ENCODE data around the gene DPYD.

Gene DPYD

DNA sequence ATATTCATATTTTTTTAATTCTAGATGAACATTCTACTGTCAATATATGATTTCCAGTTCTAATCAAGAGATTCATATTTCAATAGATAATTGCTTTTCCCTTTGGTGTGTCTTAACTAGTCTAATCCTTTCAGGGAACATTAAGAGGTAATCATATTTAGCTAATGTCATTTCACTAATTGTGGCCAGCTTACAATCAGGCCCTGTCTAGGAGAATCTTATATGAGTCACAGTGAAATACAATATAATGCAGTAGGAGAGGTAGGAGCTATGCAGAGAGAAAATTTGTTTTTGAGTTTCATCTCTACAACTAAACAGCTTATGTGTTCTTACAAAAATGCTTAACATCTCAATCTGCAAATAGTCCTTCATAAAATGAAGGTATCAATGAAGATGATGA, 85.9 kb downstream of the DPYD start:
- DNase-seq = no peak

DNA sequence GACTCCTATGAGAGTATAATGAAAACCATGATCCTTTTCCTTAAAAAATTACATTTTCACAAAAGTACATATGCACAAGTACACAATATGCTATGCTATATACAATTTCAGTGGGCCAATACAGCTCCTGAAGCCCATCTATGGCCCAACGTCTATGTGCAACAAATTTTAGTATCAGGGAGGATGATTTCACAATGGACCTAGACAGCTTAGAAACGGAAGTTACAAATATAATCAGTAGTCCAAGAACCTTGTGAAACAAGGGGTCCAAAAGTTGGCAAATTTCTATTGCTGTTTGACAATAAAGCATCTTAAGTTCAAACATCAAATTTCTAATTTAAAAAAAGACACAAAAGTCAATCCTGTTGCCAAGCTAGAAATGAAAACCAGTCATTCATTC, 87.0 kb downstream of the DPYD start:
- no peak for DNase-seq

DNA sequence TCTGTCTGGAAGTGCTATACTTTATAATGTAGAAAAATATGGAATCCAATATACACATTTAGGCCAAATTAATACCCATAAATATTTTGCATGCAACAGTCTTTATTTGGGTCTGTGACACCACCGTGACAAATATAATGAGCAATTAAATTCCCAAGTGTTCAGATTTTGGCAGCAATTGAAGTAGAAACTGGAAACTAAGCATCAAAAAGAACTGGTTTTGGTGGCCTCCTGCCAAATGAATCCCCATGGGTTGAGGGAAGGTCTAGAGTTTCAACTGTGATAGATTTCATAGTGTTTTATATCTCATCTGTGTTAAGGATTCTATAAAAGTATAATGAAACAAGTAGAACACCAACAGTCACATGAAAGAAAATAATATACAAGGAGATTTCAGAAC, 88.4 kb downstream of the DPYD start:
- DNase-seq = no peak

DNA sequence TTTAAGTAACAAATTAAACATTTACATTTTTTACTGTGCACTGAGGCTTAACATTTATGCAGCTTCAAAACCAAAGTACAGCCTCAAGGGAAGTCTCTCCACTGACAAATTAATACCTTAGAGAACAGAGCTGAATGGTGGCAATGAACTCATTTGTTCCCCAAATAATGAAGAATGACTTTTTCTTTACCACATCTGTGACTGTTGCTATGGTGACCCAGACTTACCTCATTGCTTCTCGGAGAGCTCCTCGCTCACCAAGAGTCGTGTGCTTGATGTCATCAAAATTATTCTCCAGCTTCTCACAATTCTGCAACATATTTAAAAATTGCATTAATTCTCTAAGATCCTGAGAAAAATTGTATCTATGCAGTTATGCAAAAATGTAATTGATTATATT, 92.9 kb downstream of the DPYD start:
- no peak for DNase-seq

DNA sequence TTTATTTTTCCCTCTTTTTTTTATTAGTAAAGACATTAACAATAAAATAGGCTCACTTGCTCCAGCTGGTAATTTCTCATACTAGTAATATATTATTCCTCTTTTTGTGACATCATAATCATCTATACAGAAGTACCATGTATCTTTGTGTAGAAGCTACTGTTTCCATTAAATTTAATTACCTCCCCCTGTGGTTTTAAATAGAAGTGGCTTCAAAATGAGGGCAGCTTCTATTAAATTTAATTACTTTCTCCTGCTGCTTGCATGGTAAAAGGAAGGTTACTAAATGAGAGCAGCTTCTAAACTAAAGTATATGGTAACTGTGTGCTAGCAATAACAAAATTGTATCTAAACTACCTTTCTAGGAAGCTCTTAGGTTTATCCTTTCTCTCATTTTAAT, 94.0 kb downstream of the DPYD start:
- no peak for DNase-seq

DNA sequence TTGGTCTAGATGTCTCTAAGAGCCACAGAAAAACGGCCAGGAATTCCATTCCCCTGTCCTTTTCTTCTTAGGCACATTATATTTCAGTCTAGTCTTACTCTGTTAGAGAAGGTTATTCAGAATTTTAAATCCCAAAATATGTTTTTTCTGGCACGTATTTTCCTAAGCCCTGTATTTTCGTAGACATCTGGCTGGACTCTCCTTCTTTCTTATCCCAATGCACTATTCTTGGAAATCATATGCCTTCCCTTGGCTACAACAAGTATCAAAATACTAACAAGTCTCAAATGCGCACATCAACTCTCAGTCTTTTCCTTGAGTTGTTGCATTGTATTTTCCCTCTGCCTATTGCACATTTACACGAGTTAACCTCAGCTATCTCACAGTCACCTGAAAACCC, 96.2 kb downstream of the DPYD start:
- DNase-seq = no peak

DNA sequence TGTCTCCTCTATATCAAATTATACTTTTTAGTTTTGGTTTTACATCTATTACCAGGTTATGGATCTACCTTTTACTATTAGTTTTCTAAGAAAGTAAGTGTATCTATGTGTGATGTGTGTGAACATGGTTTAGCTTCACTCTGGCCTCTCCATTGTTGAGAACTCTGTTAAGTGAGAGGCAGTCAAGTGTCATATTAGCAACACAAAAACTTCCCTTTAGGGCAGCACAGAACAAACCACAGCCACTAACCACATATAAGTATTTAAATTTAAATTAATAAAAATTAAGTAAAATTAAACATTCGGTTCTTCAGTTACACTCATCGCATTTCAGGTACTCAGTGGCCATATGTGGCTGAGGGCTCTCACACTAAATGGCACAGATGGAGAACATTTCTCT, 96.6 kb downstream of the DPYD start:
- no peak for DNase-seq

DNA sequence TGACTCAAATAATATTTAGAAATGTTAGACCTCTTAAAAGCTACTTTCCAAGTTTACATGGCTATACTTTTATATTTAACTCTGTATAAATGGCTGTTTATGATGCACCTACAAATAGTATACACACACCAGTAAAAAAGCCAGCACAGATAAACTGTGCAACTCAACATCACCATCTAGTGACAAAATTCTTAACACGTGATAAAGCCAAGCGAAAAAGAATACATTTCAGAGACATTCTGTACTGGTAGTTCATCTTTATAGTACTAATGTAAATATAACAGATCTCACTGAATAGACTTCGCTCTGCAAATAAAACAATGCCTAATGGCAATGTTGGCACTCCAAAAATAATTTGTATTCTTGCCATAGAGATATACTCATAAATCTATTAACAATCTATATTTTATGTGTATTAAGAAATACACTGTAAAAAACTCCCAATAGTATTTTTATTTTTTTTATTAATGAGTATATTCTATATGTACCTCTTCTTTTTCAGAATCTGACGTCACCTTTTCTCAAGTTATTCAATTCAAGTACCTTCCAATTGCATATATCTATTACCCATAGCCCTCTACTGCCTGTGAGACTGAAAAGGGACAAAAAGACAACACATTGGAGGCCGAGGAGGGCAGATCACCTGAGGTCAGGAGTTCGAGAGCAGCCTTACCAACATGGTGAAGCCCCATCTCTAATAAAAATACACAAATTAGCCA, 100.2 kb downstream of the DPYD start:
- DNase-seq = no peak

DNA sequence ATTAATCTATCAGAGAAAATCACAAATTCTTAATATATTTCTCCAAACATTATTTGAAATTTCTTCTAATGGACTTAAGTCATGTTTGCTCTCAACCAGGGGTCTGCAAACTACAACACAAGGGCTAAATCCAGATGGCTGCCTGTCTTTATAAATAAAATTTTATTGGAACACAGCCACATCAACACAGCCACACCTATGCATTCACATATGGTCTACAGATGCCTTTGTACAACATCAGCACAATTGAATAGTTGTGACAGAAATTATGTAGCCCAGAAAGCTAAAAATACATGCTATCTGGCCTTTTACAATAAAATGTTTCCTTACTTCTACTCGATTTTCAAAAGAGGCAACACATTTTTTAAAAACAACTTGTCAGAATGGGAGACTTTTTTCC, 103.9 kb downstream of the DPYD start:
- DNase-seq = no peak

DNA sequence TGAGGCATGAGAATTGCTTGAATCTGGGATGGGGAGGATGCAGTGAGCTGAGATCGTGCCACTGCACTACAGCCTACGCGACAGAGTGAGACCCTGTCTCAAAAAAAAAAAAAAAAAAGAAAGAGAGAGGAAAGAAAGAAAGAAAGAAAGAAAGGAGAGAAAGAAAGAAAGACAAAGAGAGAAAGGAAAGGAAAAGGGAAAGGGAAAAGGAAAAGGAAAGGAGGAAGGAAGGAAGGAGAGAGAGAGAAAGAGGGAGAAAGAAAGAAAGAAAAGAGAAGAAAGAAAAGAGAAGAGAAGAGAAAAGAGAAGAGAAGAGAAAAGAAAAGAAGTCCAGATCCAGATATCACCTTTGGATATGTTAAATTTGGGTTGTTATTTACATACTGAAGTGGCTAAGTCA, 106.0 kb downstream of the DPYD start:
- DNase-seq = no peak

DNA sequence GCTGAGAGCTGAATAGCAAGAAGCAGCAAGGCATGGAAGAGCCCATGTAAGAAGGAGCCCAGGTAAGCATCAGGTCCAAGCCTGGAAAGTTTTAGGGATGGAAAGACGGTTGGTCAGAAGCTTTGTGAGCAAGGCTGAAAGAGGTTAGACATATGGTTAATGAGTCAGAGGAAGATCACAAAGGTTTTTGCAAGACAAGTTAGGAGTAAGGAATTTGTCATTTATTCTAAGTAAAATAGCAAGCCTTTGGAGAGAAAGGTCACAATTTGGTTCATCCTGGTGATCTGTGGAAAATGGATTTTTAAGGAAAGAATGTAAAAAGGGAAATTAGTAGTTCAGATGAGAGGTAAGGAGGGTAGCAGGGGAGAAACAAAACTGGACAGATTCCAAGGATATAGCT, 106.7 kb downstream of the DPYD start:
- no peak for DNase-seq

DNA sequence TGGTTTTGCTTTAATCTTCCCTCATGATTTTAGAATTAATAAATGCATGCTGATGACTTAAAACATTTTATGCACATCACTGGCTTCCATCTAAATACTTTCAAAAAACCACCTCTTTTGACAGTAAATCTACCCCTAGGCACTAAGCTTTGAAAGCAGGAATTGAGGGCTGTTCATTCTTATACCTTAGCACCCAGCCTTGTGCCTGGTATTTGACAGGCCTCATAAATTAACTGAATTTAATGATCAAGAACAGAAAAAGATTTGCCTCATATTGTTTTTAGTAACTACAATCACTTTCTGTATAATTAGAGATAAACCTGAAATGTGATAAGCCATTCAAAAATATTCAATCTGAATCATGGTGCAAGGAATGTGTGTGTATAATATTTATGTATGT, 108.8 kb downstream of the DPYD start:
- DNase-seq = no peak

DNA sequence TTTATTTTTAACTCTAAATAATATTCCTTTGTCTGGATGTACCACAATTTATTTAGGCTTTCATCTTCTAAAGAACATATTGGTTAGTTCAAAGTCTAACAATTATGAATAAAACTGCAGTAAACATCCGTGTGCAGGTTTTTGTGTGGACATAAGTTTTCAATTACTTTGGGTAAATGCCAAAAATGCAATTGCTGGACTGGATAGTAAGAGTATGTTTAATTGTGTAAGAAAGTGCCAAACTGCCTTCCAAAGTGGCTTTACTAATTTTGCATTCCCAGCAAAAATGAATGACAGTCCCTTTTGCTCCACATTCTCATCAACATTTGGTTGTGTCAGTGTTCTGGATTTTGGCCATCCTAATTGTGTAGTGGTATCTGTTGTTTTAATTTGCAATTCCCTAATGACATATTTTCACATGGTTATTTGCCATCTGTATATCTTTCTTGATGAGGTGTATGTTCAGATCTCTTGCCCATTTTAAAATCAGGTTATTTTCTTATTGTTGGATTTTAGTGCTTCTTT, 113.8 kb downstream of the DPYD start:
- no peak for DNase-seq

DNA sequence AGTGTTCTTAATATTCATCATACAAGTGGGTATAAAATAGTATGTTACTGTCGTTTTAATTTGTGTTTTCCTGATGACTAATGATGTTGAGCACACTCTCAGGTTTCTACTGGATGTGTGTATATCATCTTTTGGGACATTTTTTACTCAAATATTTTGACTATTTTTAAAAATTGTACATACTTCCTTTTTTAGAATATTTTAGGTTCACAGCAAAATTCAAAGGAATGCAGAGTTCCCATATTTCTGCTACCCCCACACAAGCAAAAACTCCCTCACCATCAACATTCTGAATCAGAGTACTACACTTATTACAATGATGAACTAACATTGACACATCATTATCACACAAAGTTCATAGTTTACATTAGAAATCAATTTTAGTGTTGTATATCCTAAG, 114.5 kb downstream of the DPYD start:
- no peak for DNase-seq

DNA sequence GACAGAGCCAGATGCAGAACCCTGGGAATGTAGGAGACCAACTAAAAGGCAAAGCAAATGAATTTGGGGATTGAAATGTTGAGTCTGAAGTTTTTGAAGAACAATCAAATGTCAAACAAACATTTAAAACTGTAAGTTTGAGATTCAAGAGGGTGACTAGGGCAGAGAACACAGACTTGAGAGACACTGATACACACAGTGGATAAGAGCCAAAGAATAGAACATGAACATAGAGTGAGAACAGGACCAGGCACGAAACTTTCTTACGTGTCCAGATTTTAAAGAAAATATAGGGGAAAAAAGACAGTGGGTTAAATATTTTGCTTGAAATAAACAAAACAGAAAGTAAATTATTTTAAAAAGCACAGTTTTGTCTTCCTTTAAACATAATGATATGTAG, 115.7 kb downstream of the DPYD start:
- no peak for DNase-seq

DNA sequence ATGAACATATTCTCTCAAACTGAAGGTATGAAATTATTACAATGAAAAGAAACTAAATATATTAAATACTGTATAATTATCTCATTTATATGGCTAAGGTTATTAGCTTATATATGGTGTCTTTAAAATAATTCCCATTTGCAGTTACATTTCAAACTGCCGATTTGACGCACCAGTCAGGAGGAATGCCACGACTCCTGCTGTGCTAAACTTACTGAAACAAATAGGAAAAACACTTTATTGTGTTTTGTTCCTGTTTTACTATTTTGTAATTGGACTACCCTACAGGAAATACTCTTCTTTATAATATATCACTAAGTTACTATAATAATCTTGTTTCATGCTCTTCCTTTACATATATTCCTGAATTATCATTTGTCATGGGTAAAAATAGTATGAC, 117.8 kb downstream of the DPYD start:
- DNase-seq = no peak

DNA sequence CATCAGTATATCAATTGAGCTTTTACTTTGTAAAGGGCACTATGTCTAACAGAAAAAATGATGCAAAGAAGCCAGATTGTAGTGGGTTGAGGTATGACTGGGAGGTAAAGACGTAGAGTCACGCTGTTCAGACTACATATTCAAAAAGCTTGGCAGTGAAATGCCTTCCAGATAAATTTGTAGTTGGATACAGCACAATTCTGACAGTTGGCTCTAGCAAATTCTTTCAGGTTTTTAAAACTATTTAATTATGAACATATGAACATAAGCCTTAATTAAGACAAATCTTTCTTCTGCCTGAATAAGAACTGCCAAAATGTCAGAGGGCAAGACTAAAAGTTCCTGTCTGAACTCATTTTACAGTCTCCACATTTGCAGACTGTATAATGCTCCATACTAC, 118.8 kb downstream of the DPYD start:
- no peak for DNase-seq

DNA sequence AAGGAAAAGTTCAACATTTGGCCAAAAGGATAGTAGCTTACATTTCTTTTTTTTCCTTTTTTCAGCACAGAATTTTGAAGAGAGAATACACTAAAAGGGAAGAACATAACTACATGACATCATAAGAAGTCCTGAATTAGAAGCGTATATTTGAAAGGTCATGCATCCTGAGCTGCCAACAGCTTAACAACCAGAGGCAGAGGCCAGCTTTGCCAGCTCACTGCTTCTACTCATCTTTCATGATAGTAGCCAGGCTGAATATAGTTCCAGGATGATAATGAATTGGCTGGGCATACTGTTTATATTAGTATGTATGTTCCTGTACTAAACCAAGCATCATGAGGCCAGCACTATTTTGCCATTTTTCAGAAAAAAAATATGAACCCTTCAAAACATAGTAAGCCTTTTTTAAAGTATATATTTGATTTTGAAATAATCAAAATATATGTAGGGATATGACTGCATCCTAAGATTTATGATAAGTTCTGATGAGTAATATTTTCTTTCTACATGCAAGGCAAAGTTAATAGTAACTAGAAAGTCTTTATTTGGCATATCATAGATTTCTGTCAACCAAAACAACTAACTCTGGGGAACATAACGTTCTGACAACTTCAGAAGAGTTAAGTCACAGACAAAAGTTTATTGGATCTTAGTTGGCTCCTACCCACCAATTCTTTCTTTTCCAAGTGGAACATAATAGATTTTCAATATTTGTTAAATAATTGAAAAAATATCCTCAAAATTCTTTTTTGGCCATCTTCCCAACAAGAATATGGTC, 123.2 kb downstream of the DPYD start:
- DNase-seq = no peak

DNA sequence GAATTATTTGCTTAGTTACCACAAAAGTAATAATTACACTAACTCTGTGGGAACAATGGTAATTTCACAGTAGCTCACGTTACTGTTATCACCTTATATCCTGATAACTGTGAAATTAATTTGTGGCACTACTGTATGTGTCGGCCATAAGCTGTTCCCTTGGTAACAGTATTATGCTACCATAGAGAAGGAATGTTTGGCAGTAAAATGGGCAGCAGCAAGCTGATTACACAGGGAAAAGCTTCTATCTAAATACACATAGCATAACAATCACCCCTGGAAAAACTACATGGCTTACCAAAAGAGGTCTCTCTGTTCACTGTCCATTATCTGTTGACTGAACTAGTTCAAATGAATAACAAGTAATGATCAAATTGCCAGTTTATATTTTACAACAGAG, 124.1 kb downstream of the DPYD start:
- no peak for DNase-seq

DNA sequence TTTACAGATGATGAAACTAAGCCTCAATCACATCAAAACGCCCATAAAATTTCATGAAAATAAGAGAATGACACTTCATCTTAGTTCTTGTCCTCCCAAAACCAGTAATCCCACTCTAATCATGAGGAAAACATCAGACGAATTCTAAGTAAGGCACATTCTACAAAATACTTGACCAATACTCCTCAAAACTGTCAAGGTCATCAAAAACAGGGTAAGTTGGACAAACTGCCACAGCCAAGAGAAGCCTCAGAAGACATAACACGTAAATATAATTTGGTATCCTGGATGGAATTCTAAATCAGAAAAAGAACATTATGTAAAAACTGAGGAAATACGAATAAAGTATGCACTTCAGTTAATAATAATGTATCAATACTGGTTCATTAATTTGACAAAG, 128.2 kb downstream of the DPYD start:
- no peak for DNase-seq

DNA sequence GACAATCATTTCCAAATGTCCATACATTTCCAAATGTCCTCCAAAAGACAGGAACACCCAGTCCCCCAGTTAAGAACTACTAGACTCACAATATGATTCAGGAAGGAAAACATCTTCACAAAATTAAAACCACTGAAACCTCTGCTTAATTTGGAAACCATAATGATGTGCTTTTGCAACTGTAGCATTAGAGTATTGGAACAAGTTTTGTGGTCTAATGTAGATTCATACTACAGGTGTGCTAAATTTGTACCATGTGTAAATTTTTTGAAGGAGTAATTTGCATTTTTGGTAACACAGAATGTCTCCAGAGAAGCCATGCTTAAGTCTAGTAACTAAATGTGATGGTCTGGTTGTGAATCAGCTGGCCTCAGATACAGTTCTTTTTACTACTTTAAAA, 129.6 kb downstream of the DPYD start:
- DNase-seq = no peak

DNA sequence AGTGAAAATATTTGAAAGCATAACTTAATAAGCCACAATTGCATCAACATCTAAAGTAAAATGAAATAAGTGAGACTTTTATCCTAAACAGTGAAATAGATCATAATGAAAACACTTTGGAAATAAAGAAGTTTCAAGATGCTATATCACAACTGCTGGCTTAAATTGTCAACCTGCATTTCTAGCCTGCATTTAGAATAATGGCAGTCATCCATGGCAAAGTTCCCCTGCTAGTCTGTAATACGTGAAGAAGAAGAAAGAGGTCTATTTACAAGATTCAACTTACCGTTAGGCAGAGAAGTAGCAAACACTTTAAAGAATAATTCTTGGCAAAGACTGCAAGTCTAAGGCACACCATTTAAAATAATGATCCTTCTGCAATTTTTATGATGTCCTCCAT, 133.6 kb downstream of the DPYD start:
- no peak for DNase-seq

DNA sequence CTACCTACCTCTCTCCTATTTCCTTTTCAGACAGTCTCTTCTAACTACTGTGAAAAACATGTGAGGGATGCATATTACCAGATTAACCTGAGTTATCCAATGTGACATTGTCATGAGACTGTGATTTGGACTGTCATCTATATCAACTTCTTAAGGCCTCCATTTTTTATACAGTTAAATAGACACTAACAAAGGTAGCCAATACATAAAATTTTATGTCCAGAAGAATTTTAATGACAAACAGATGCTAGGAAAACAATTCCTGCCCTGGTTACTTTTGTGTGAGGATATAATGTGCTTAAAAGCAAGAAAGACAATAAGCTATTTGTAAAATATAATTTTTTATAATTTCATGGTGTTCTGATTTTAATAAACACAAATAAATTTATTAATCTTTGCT, 136.2 kb downstream of the DPYD start:
- DNase-seq = no peak

DNA sequence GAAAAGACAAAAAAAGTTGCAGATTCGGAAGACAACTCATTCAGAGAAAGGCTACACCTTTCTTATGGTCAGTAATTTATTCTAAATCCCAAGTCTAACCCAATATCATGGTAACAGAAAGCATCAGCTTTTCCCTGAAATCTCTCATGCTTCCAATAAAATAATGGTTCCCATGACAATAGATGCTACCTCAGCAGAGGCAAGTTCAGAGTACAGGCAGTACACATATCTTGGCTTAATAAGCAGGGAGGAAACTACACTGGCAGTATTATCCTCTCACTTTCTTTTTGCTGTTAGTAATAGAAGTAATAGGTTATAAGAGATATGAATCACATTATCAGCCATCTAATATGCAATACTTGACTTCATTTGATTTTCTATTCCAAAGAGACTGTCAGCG, 137.1 kb downstream of the DPYD start:
- no peak for DNase-seq

All from GOT3 (cell line).